GM04503 (cell line): ENCODE measurements around the gene SEPTIN11.
"Not testable (repeated sequence)": the region's sequence is repeated elsewhere in the genome, so short reads cannot be mapped to it uniquely, and the experiment has no call there.

ENCODE experiments used
- DNase-seq: peaks from one replicate; pipeline ENCODE4 v3.0.0-alpha.2; 2012; ENCODE audit warnings: low read depth

SEPTIN11 gene

GRCh38 chr4:76952071-76952470, 2.5 kb downstream of the SEPTIN11 start:
- DNase-seq = no peak

GRCh38 chr4:76952656-76953582, 3.4 kb downstream of the SEPTIN11 start:
- DNase-seq = no peak

- DNase-seq = no peak
Measured at GRCh38 chr4:76953956-76954355, 4.4 kb downstream of the SEPTIN11 start.

GRCh38 chr4:76954489-76954888, 4.9 kb downstream of the SEPTIN11 start:
- DNase-seq = no peak

GRCh38 chr4:76955182-76955581, 5.6 kb downstream of the SEPTIN11 start:
- no peak for DNase-seq

GRCh38 chr4:76957004-76957738, 7.6 kb downstream of the SEPTIN11 start:
- no peak for DNase-seq

- no peak for DNase-seq
Measured at GRCh38 chr4:76958891-76959290, 9.3 kb downstream of the SEPTIN11 start.

- DNase-seq = no peak
Measured at GRCh38 chr4:76960014-76960413, 10.5 kb downstream of the SEPTIN11 start.

- no peak for DNase-seq
Measured at GRCh38 chr4:76962406-76963130, 13.0 kb downstream of the SEPTIN11 start.

- DNase-seq = no peak
Measured at GRCh38 chr4:76963131-76963750, 13.7 kb downstream of the SEPTIN11 start.

GRCh38 chr4:76963927-76964326, 14.4 kb downstream of the SEPTIN11 start:
- DNase-seq = not testable (repeated sequence)

GRCh38 chr4:76964769-76965168, 15.2 kb downstream of the SEPTIN11 start:
- DNase-seq = no peak

GRCh38 chr4:76965866-76966579, 16.5 kb downstream of the SEPTIN11 start:
- no peak for DNase-seq

- no peak for DNase-seq
Measured at GRCh38 chr4:76968937-76969336, 19.4 kb downstream of the SEPTIN11 start.

- DNase-seq = no peak
Measured at GRCh38 chr4:76969495-76969894, 19.9 kb downstream of the SEPTIN11 start.

GRCh38 chr4:76969941-76970529, 20.5 kb downstream of the SEPTIN11 start:
- DNase-seq = no peak

GRCh38 chr4:76972306-76972705, 22.8 kb downstream of the SEPTIN11 start:
- DNase-seq = no peak

GRCh38 chr4:76974150-76974549, 24.6 kb downstream of the SEPTIN11 start:
- no peak for DNase-seq

GRCh38 chr4:76977113-76977512, 27.6 kb downstream of the SEPTIN11 start:
- no peak for DNase-seq

GRCh38 chr4:76977736-76978350, 28.3 kb downstream of the SEPTIN11 start:
- DNase-seq = no peak

GRCh38 chr4:76979236-76979635, 29.7 kb downstream of the SEPTIN11 start:
- DNase-seq = no peak
